Stomach (tissue), 9 donors: ENCODE data around the gene CA5A. TPM values are rescaled to one million over a fixed set of nuclear protein-coding genes. Genes with fewer than 3 reads are reported as not detected.

Experiments
- DNase-seq, 2 donors: peaks; one replicate each; pipeline versions ENCODE4 v3.0.0 to v3.0.0-alpha.2; 2013 to 2019
- H3K27ac ChIP-seq, 5 donors: fragments of 200-600 bp in 4 of 5; sonication (generic) in 4 of 5; one replicate each; pipeline ENCODE4 v1.5.1; 2013 to 2019; ENCODE audit warnings: mild to moderate bottlenecking in 1 of 5, moderate library complexity in 1 of 5
- H3K27me3 ChIP-seq, 3 donors: fragments of 200-600 bp; sonication (generic); one replicate each; pipeline ENCODE4 v1.5.1; 2017 to 2019; ENCODE audit warnings: mixed run types in 1 of 3
- H3K36me3 ChIP-seq, 4 donors: fragments of 200-600 bp; sonication (generic); 1 replicate in 3 of 4; 2 replicates in 1 of 4; pipeline ENCODE4 v1.5.1; 2016 to 2019
- H3K4me1 ChIP-seq, 4 donors: fragments of 200-600 bp; sonication (generic); one replicate each; pipeline ENCODE4 v1.5.1; 2016 to 2019
- H3K4me3 ChIP-seq, 4 donors: fragments of 200-600 bp; sonication (generic) in 3 of 4; one replicate each; pipeline ENCODE4 v1.5.1; 2016 to 2019; ENCODE audit warnings: mild to moderate bottlenecking in 1 of 4
- H3K9me3 ChIP-seq, 4 donors: fragments of 200-600 bp; sonication (generic); one replicate each; pipeline ENCODE4 v1.5.1; 2016 to 2019
- CTCF ChIP-seq, 7 experiments: fragments of 450-650 bp in 4 of 7; fragments of 200-600 bp in 3 of 7; sonication (generic) in 3 of 7; IDR thresholded peaks; one replicate each; pipeline ENCODE4 v1.5.1; 2016 to 2019; ENCODE audit warnings: antibody characterized with exemption in 7 of 7, control low read depth in 2 of 7, mild to moderate bottlenecking in 1 of 7
- EP300 ChIP-seq: sonication (generic); formaldehyde crosslinking; IDR thresholded peaks from one replicate; pipeline ENCODE4 v1.6.1; 2017; ENCODE audit warnings: antibody characterized with exemption
- POLR2A ChIP-seq, 4 donors: fragments of 450-650 bp; IDR thresholded peaks; one replicate each; pipeline ENCODE4 v1.6.1; 2016; ENCODE audit warnings: antibody characterized with exemption in 4 of 4, control low read depth in 2 of 4, mild to moderate bottlenecking in 1 of 4, moderate library complexity in 1 of 4
- POLR2AphosphoS5 ChIP-seq, 3 donors: sonication (generic); formaldehyde crosslinking; IDR thresholded peaks; one replicate each; pipeline ENCODE4 v1.6.1; 2016; ENCODE audit warnings: antibody characterized with exemption in 3 of 3
- WGBS, 5 donors: extraction: QIAGEN DNeasy Blood & Tissue Kit in 3 of 5; methylation state at CpG; one replicate each; pipeline versions ENCODE4 v1.1.5 to v1.1.7; 2013 to 2018; 5-methylcytosine and 5-hydroxymethylcytosine counted together
- intact Hi-C: fragments of 100-400 bp; cut with DNase I; formaldehyde crosslinking; loops from one replicate; pipeline ENCODE4 v1.15.1; 2023; ENCODE audit warnings: low total_unique reads
- polyA plus RNA-seq, 3 donors: library from polyadenylated mRNA; stranded (reverse); fragments of 200-250 nt; gene quantifications; one replicate each; pipeline ENCODE4 v1.2.3, GENCODE V29; 2013
- total RNA-seq, 5 donors: library from RNA; depleted of rRNA; stranded (reverse); fragments of >200 nt; gene quantifications; one replicate each; pipeline versions ENCODE4 v1.1.0 to v1.2.3, GENCODE V29; 2014 to 2016
- donor health status: healthy with polysubstance abuse.
- donor health status: Bipolar disorder and iron deficiency.
- donor health status: healthy.

The CA5A gene
- total and polyA plus RNA-seq, 8 donors = not detected

DNA sequence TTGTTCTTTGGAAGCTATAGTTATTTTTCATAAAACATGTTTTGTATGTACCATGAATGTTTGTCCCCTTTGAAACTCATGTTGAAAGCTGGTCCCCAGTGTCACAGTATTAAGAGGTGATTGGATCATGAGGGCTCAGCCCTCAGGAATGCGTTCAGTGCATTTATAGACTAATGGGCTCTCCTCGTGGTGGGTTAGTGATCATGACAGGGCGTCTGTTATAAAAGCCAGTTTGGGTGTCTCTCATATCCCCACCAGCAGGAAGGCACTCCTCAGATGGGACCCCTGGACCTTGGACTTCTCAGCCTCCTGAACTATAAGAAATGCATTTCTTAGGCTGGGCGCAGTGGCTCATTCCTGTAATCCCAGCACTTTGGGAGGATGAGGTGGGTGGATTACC, 25.3 kb upstream of the CA5A start:
- intact Hi-C loops = no loop called here
- Histone ChIP-seq H3K27me3 (no peaks in the 10 kb centered on the region), H3K27ac (no peak overlapping the region), H3K4me1 (peaks cover 13 to 59% (median 32%) of the 10 kb centered on the region in 4 donors), H3K36me3 (peaks cover 0 to 14% (median 10%) of the 10 kb centered on the region in 4 donors), H3K4me3 (no peak overlapping the region), H3K9me3 (no peaks in the 10 kb centered on the region)
- no peak for TF ChIP-seq EP300
- no peak for TF ChIP-seq POLR2A (IDR thresholded peaks at IDR 0.05)
- TF ChIP-seq CTCF (IDR thresholded peaks at IDR 0.05) = no peak
- no peak for TF ChIP-seq POLR2AphosphoS5 (IDR thresholded peaks at IDR 0.05)
- no peak for DNase-seq
- WGBS, 5 donors = 77 to 96% (median 82%) methylated on average over 4 of the region's 4 CpGs

- H3K27ac ChIP-seq = no peak overlapping the region
- H3K27me3 ChIP-seq = no peaks in the 10 kb centered on the region
- no peaks in the 10 kb centered on the region for H3K9me3 ChIP-seq
- H3K4me1 ChIP-seq = peaks cover 9 to 59% (median 32%) of the 10 kb centered on the region in 4 donors
- H3K36me3 ChIP-seq = peaks cover 0 to 14% (median 10%) of the 10 kb centered on the region in 4 donors
- WGBS, 5 donors = 86 to 94% (median 91%) methylated on average over 8 of the region's 8 CpGs
- intact Hi-C loops = no loop called here
- H3K4me3 ChIP-seq = no peak overlapping the region
- TF ChIP-seq POLR2AphosphoS5 (IDR thresholded peaks at IDR 0.05) (no peak), EP300 (no peak), POLR2A (IDR thresholded peaks at IDR 0.05) (no peak), CTCF (IDR thresholded peaks at IDR 0.05) (no peak)
- DNase-seq = no peak
Observed at GRCh38 chr16:87960852-87961251, 24.5 kb upstream of the CA5A start.

DNA sequence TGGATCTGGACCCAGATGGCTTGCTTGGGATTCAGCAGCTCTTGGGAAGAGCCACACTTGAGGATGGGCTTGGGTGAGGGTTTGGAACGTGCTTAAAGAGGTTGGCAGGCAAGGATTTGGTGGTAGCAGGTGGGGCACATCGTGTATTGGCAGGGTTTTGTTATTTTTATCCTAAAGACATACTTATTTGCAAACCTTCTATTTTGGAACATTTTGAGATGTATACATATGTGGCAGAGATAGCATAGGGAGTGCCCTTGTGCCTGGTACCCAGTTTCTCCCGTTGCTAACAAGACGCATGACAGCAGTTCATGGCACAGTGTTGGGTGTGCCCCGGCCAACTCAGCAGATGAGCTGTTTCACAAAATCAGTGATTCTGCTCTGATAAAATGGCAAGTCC, 24.0 kb upstream of the CA5A start:
- Histone ChIP-seq H3K27me3 (no peaks in the 10 kb centered on the region), H3K36me3 (peaks cover 0 to 14% (median 10%) of the 10 kb centered on the region in 4 donors), H3K4me3 (no peak overlapping the region), H3K27ac (no peak overlapping the region), H3K4me1 (peaks cover 9 to 59% (median 33%) of the 10 kb centered on the region in 4 donors), H3K9me3 (no peaks in the 10 kb centered on the region)
- no peak for TF ChIP-seq POLR2A (IDR thresholded peaks at IDR 0.05)
- no peak for TF ChIP-seq EP300
- no peak for TF ChIP-seq POLR2AphosphoS5 (IDR thresholded peaks at IDR 0.05)
- no peak for TF ChIP-seq CTCF (IDR thresholded peaks at IDR 0.05)
- intact Hi-C loops = no loop called here
- WGBS, 5 donors = 50 to 96% (median 66%) methylated on average over 5 of the region's 5 CpGs
- DNase-seq = no peak

GRCh38 chr16:87959391-87959990, 23.2 kb upstream of the CA5A start:
- peak in 1 of 2 donors; percentile 37 for DNase-seq
- Histone ChIP-seq H3K4me3 (no peak overlapping the region), H3K36me3 (peaks cover 0 to 19% (median 10%) of the 10 kb centered on the region in 4 donors), H3K9me3 (no peaks in the 10 kb centered on the region), H3K27ac (no peak overlapping the region), H3K27me3 (no peaks in the 10 kb centered on the region), H3K4me1 (peaks cover 16 to 59% (median 40%) of the 10 kb centered on the region in 4 donors)
- intact Hi-C loops = no loop called here
- WGBS, 5 donors = 75 to 84% (median 79%) methylated on average over 21 to 23 of the region's 23 CpGs
- TF ChIP-seq EP300 (no peak), CTCF (IDR thresholded peaks at IDR 0.05) (no peak)
